T-helper 17 cell (primary cell): Measurements from ENCODE around the gene FLNC. TPM values are rescaled to one million over a fixed set of nuclear protein-coding genes. Genes with fewer than 3 reads are reported as not detected.
A peak's percentile ranks its signal among the peaks of the same experiment; 100 is the strongest.

Experiments used
- ATAC-seq: fragments of 150-1000 bp; cut with Tn5 transposase; 2 replicates; pipeline ENCODE4 v1.10.0; 2021; ENCODE audit warnings: mild to moderate bottlenecking, moderate library complexity
- DNase-seq, 3 donors: peaks; one replicate each; pipeline versions ENCODE4 v3.0.0 to v3.0.0-alpha.2; 2020 to 2021
- H3K9me3 ChIP-seq: one replicate; pipeline ENCODE4 v1.7.0; 2013; ENCODE audit warnings: low read length, mild to moderate bottlenecking; ENCODE audit not compliant: control insufficient read depth, poor library complexity, severe bottlenecking
- H3K27ac Mint-ChIP-seq: one replicate; pipeline ENCODE4 v1.8.0; 2022; ENCODE audit warnings: mild to moderate bottlenecking, moderate library complexity, mixed read lengths
- H3K27me3 Mint-ChIP-seq: one replicate; pipeline ENCODE4 v1.8.0; 2022; ENCODE audit warnings: mixed read lengths
- H3K36me3 Mint-ChIP-seq: one replicate; pipeline ENCODE4 v1.8.0; 2022; ENCODE audit warnings: low read depth, mixed read lengths
- H3K4me1 Mint-ChIP-seq: one replicate; pipeline ENCODE4 v1.8.0; 2022; ENCODE audit warnings: mild to moderate bottlenecking, mixed read lengths
- H3K4me3 Mint-ChIP-seq: one replicate; pipeline ENCODE4 v1.8.0; 2022; ENCODE audit warnings: mild to moderate bottlenecking, moderate library complexity, mixed read lengths
- total RNA-seq, 4 donors: library from RNA in 2 of 4; stranded (reverse) in 2 of 4; gene quantifications; one replicate each; pipeline ENCODE4 v1.2.3 and lab custom pipeline; 2022 to 2026

FLNC gene
- total RNA-seq, 2 donors from 2014 or later: 0.05 TPM

- H3K27me3 Mint-ChIP-seq: no peaks in the 10 kb centered on the region
- H3K27ac Mint-ChIP-seq: peak overlapping the region; percentile 37
- ATAC-seq: no peak
- no peak overlapping the region for H3K4me3 Mint-ChIP-seq
- peaks cover 4% of the 10 kb centered on the region for H3K36me3 Mint-ChIP-seq
- no peaks in the 10 kb centered on the region for H3K9me3 ChIP-seq
- no peak for DNase-seq
- H3K4me1 Mint-ChIP-seq: peaks cover 16% of the 10 kb centered on the region
These were observed 36.2 kb upstream of the FLNC start for GRCh38 chr7:128794020-128794419.

GRCh38 chr7:128794436-128794835 is 35.8 kb upstream of the FLNC start:
- no peaks in the 10 kb centered on the region for H3K9me3 ChIP-seq
- peak overlapping the region; percentile 37 for H3K27ac Mint-ChIP-seq
- ATAC-seq (no peak), DNase-seq (no peak)
- H3K27me3 Mint-ChIP-seq: no peaks in the 10 kb centered on the region
- H3K4me3 Mint-ChIP-seq: no peak overlapping the region
- H3K36me3 Mint-ChIP-seq: peaks cover 4% of the 10 kb centered on the region
- peaks cover 13% of the 10 kb centered on the region for H3K4me1 Mint-ChIP-seq

- no peak overlapping the region for H3K4me3 Mint-ChIP-seq
- no peak overlapping the region for H3K27ac Mint-ChIP-seq
- ATAC-seq (no peak), DNase-seq (no peak)
- H3K4me1 Mint-ChIP-seq: peaks cover 13% of the 10 kb centered on the region
- H3K36me3 Mint-ChIP-seq: peaks cover 4% of the 10 kb centered on the region
- H3K27me3 Mint-ChIP-seq: no peaks in the 10 kb centered on the region
- H3K9me3 ChIP-seq: no peaks in the 10 kb centered on the region
These were observed 35.1 kb upstream of the FLNC start for GRCh38 chr7:128795129-128795528.

GRCh38 chr7:128796327-128796726 is 33.9 kb upstream of the FLNC start:
- H3K27me3 Mint-ChIP-seq: no peaks in the 10 kb centered on the region
- no peaks in the 10 kb centered on the region for H3K9me3 ChIP-seq
- DNase-seq (no peak), ATAC-seq (no peak)
- H3K4me1 Mint-ChIP-seq: peaks cover 8% of the 10 kb centered on the region
- no peak overlapping the region for H3K4me3 Mint-ChIP-seq
- peaks cover 9% of the 10 kb centered on the region for H3K36me3 Mint-ChIP-seq
- H3K27ac Mint-ChIP-seq: no peak overlapping the region

- DNase-seq: no peak
- Mint-ChIP-seq H3K27me3 (no peaks in the 10 kb centered on the region), H3K4me3 (no peak overlapping the region), H3K27ac (no peak overlapping the region), H3K36me3 (peaks cover 8% of the 10 kb centered on the region), H3K4me1 (peaks cover 2% of the 10 kb centered on the region)
- no peaks in the 10 kb centered on the region for H3K9me3 ChIP-seq
- ATAC-seq: no peak
These were observed 30.8 kb upstream of the FLNC start for GRCh38 chr7:128799451-128799850.

- Mint-ChIP-seq H3K4me1 (peaks cover 2% of the 10 kb centered on the region), H3K4me3 (no peak overlapping the region), H3K36me3 (peaks cover 6% of the 10 kb centered on the region), H3K27me3 (no peaks in the 10 kb centered on the region), H3K27ac (no peak overlapping the region)
- no peaks in the 10 kb centered on the region for H3K9me3 ChIP-seq
- ATAC-seq (no peak), DNase-seq (no peak)
These were observed 29.6 kb upstream of the FLNC start for GRCh38 chr7:128800567-128800966.

GRCh38 chr7:128801003-128801402 is 29.2 kb upstream of the FLNC start:
- no peak for DNase-seq
- no peak for ATAC-seq
- no peaks in the 10 kb centered on the region for H3K27me3 Mint-ChIP-seq

GRCh38 chr7:128801667-128802418 is 28.4 kb upstream of the FLNC start:
- Mint-ChIP-seq H3K36me3 (peaks cover 8% of the 10 kb centered on the region), H3K27me3 (no peaks in the 10 kb centered on the region), H3K4me1 (peaks cover 2% of the 10 kb centered on the region), H3K27ac (peak overlapping the region; percentile 81), H3K4me3 (no peak overlapping the region)
- no peaks in the 10 kb centered on the region for H3K9me3 ChIP-seq
- DNase-seq (no peak), ATAC-seq (no peak)

More at GRCh38 chr7:128801003-128801402, 29.2 kb upstream of the FLNC start:
- Mint-ChIP-seq H3K4me1 (peaks cover 2% of the 10 kb centered on the region), H3K4me3 (no peak overlapping the region), H3K36me3 (peaks cover 6% of the 10 kb centered on the region), H3K27ac (peak overlapping the region; percentile 81)
- H3K9me3 ChIP-seq: no peaks in the 10 kb centered on the region

GRCh38 chr7:128804484-128804883 is 25.7 kb upstream of the FLNC start:
- H3K9me3 ChIP-seq: no peaks in the 10 kb centered on the region
- H3K27me3 Mint-ChIP-seq: no peaks in the 10 kb centered on the region
- no peaks in the 10 kb centered on the region for H3K4me1 Mint-ChIP-seq
- DNase-seq (no peak), ATAC-seq (no peak)
- no peak overlapping the region for H3K4me3 Mint-ChIP-seq
- H3K36me3 Mint-ChIP-seq: peaks cover 11% of the 10 kb centered on the region
- H3K27ac Mint-ChIP-seq: no peak overlapping the region

GRCh38 chr7:128805225-128805624 is 25.0 kb upstream of the FLNC start:
- H3K4me1 Mint-ChIP-seq: no peaks in the 10 kb centered on the region
- DNase-seq (no peak), ATAC-seq (no peak)
- peaks cover 11% of the 10 kb centered on the region for H3K36me3 Mint-ChIP-seq
- H3K27ac Mint-ChIP-seq: no peak overlapping the region
- H3K4me3 Mint-ChIP-seq: no peak overlapping the region
- H3K9me3 ChIP-seq: no peaks in the 10 kb centered on the region
- H3K27me3 Mint-ChIP-seq: no peaks in the 10 kb centered on the region

GRCh38 chr7:128807191-128807590 is 23.0 kb upstream of the FLNC start:
- no peak for DNase-seq
- peaks cover 5% of the 10 kb centered on the region for H3K36me3 Mint-ChIP-seq
- no peaks in the 10 kb centered on the region for H3K27me3 Mint-ChIP-seq
- ATAC-seq: no peak
- no peaks in the 10 kb centered on the region for H3K9me3 ChIP-seq
- no peak overlapping the region for H3K27ac Mint-ChIP-seq
- no peaks in the 10 kb centered on the region for H3K4me1 Mint-ChIP-seq
- no peak overlapping the region for H3K4me3 Mint-ChIP-seq

- Mint-ChIP-seq H3K36me3 (peaks cover 5% of the 10 kb centered on the region), H3K4me3 (no peak overlapping the region), H3K4me1 (no peaks in the 10 kb centered on the region), H3K27ac (no peak overlapping the region), H3K27me3 (peaks cover 2% of the 10 kb centered on the region)
- ATAC-seq: no peak
- no peak for DNase-seq
- H3K9me3 ChIP-seq: no peaks in the 10 kb centered on the region
These were observed 20.8 kb upstream of the FLNC start for GRCh38 chr7:128809363-128809762.

GRCh38 chr7:128810473-128810872 is 19.7 kb upstream of the FLNC start:
- peaks cover 5% of the 10 kb centered on the region for H3K36me3 Mint-ChIP-seq
- peaks cover 12% of the 10 kb centered on the region for H3K27me3 Mint-ChIP-seq
- ATAC-seq: no peak
- H3K4me1 Mint-ChIP-seq: peaks cover 4% of the 10 kb centered on the region
- H3K4me3 Mint-ChIP-seq: no peak overlapping the region
- H3K9me3 ChIP-seq: no peaks in the 10 kb centered on the region
- no peak for DNase-seq
- H3K27ac Mint-ChIP-seq: no peak overlapping the region

- Mint-ChIP-seq H3K27me3 (peaks cover 12% of the 10 kb centered on the region), H3K36me3 (peaks cover 5% of the 10 kb centered on the region), H3K27ac (no peak overlapping the region), H3K4me3 (no peak overlapping the region), H3K4me1 (peaks cover 7% of the 10 kb centered on the region)
- ATAC-seq (no peak), DNase-seq (no peak)
- no peaks in the 10 kb centered on the region for H3K9me3 ChIP-seq
These were observed 19.2 kb upstream of the FLNC start for GRCh38 chr7:128810997-128811396.
